ENCODE measurements around the gene SON.

DNA sequence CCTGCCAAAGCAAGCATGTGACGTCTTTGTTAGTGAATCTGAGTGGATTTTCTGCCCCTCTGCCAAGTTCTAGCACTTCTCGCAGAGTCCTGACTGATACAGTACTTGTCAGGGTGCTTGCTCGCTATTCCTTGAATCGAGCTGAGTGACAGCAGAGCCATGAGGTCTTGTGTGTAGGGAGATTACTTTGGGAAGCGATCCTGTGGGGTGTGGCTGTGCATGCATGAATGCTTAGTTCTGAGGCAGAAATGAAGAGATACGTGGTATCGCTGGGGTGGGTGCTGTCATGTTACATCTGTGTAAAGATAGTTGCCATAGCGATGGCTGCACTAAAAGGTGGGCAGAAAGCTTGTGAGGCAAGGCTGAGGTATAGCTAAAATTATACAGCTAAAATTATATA, 32.0 kb upstream of the SON start:
- TF ChIP-seq RNF2 (conservative IDR thresholded peaks at IDR 0.05; ENCODE audit: low read depth): no peak
- no peak for TF ChIP-seq ZNF839 (CRISPR knock-in tag; IDR thresholded peaks at IDR 0.05; ENCODE audit: borderline replicate concordance)
- no peak for TF ChIP-seq HNRNPUL1 (IDR thresholded peaks at IDR 0.05; ENCODE audit: low read depth, low read length)
- TF ChIP-seq MTA1 (CRISPR knock-in tag; IDR thresholded peaks at IDR 0.05; ENCODE audit: borderline replicate concordance): no peak
- no peak for TF ChIP-seq MEIS2 (CRISPR knock-in tag; IDR thresholded peaks at IDR 0.05)
- no peak for TF ChIP-seq HDAC6 (IDR thresholded peaks at IDR 0.05; ENCODE audit: low read depth, low read length)
- TF ChIP-seq, protein P1, sequence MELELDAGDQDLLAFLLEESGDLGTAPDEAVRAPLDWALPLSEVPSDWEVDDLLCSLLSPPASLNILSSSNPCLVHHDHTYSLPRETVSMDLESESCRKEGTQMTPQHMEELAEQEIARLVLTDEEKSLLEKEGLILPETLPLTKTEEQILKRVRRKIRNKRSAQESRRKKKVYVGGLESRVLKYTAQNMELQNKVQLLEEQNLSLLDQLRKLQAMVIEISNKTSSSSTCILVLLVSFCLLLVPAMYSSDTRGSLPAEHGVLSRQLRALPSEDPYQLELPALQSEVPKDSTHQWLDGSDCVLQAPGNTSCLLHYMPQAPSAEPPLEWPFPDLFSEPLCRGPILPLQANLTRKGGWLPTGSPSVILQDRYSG (CRISPR knock-in tag; IDR thresholded peaks at IDR 0.05): no peak
- TF ChIP-seq ARHGAP35 (CRISPR knock-in tag; IDR thresholded peaks at IDR 0.05; ENCODE audit: borderline replicate concordance): no peak
- TF ChIP-seq, protein P2, sequence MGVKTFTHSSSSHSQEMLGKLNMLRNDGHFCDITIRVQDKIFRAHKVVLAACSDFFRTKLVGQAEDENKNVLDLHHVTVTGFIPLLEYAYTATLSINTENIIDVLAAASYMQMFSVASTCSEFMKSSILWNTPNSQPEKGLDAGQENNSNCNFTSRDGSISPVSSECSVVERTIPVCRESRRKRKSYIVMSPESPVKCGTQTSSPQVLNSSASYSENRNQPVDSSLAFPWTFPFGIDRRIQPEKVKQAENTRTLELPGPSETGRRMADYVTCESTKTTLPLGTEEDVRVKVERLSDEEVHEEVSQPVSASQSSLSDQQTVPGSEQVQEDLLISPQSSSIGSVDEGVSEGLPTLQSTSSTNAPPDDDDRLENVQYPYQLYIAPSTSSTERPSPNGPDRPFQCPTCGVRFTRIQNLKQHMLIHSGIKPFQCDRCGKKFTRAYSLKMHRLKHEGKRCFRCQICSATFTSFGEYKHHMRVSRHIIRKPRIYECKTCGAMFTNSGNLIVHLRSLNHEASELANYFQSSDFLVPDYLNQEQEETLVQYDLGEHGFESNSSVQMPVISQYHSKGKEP (CRISPR knock-in tag; IDR thresholded peaks at IDR 0.05): no peak

Measured in HepG2 (cell line).